H7 (cell line): ENCODE data around the gene GBX1. TPM values are rescaled to one million over a fixed set of nuclear protein-coding genes. Genes with fewer than 3 reads are reported as not detected.

Experiments
- DNase-seq: peaks from one replicate; pipeline ENCODE4 v3.0.0; 2012
- H3K27me3 ChIP-seq: 2 replicates; pipeline ENCODE4 v1.6.0; 2011; ENCODE audit warnings: mild to moderate bottlenecking, low read length; ENCODE audit not compliant: control insufficient read depth, insufficient read depth
- H3K36me3 ChIP-seq: replicated peaks from 2 replicates; pipeline ENCODE4 v1.5.1; 2011; ENCODE audit warnings: low read length; ENCODE audit not compliant: control insufficient read depth, insufficient read depth
- H3K4me3 ChIP-seq: 2 replicates; pipeline ENCODE4 v1.5.1; 2011; ENCODE audit warnings: low read depth, mild to moderate bottlenecking, control low read depth, low read length, moderate library complexity; ENCODE audit not compliant: insufficient read depth
- total RNA-seq: library from RNA; depleted of rRNA; stranded (reverse); fragments of >200 nt; shearing (Covaris generic); gene quantifications from 2 replicates; pipeline ENCODE4 v1.2.3, GENCODE V29; 2014; rRNA removed

The GBX1 gene
- total RNA-seq, 1 experiment from 2014 or later: 0.62 TPM

DNA sequence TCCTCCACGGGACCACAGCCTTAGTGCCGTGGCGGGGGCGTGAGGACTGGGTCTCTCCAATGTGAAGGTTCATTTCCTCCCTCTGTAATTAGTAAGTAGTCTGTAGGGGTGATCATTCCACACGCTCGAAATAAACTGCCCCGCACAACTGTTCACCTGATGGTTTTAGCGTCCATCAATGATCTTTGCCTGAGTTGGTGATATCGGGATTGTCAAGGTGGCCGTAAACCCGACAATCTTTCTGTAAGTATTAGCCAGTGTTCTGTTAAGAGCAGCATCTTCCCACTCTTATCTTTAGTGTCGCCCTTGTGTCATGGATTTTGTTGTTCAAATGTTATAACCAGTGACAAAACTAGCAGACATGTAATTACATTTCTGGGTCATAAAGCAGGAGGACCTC, 63.5 kb downstream of the GBX1 start:
- DNase-seq: peak; percentile 55
- no peaks in the 10 kb centered on the region for H3K27me3 ChIP-seq
- no peak overlapping the region for H3K4me3 ChIP-seq
- H3K36me3 ChIP-seq: no peaks in the 10 kb centered on the region

DNA sequence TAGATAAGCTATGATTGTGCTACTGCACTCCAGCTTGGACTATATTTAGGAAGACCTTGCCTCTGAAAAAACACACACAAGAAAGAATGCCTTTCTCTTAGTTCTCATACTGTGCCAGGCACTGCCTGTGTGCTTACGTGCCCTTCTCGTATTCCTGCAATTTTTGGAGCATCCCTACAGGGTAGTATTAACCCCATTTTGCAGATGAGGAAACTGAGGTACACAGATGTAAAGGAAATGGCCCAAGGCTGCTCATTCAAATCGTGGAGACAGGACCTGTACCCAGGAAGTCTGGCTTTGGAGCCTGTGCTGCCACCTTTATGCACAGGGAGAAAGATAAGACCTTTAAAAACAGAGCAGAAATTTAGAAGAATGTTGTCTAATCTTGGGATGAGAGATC, 64.5 kb downstream of the GBX1 start:
- Histone ChIP-seq H3K4me3 (no peak overlapping the region), H3K36me3 (no peaks in the 10 kb centered on the region), H3K27me3 (no peaks in the 10 kb centered on the region)
- DNase-seq: no peak

DNA sequence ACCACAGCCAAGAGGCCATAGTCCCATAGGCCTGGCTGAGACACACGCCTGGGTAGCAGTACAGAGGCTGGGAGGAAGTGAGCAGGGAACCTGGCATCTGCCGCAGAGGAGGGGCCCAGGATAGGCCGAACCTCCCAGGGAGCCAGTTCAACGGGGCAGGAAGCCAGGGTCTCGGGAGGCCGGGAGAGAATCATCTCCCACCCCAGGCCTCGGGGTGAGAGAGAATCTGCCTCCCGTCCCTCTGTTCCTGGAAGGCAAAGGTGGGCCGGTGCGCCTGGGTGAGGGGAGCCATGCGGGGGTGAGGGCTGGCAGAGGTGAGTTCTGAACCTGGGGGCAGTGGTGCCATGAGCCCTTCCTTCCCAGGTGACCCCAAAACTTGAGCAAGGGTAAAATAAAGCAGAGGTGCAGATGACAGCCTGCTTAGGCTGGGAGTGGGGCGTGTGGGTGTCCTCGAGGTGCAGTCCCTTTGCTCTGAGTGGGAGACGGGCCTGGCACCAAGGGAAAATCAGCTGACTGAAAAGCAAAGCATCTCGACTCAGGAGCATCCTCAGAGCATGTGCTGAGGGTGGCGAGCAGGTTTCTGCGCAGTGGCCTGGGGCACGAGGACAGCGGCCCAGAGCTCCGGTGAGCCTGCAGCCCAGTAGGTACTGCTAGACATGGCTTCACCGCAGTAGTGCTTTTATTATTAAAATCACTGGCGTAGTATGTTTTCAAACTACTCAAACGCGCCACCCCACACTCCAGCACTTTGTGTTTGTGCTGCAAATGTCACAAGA, 65.7 kb downstream of the GBX1 start:
- H3K36me3 ChIP-seq: no peaks in the 10 kb centered on the region
- no peak overlapping the region for H3K4me3 ChIP-seq
- DNase-seq: peak; percentile 62
- no peaks in the 10 kb centered on the region for H3K27me3 ChIP-seq

DNA sequence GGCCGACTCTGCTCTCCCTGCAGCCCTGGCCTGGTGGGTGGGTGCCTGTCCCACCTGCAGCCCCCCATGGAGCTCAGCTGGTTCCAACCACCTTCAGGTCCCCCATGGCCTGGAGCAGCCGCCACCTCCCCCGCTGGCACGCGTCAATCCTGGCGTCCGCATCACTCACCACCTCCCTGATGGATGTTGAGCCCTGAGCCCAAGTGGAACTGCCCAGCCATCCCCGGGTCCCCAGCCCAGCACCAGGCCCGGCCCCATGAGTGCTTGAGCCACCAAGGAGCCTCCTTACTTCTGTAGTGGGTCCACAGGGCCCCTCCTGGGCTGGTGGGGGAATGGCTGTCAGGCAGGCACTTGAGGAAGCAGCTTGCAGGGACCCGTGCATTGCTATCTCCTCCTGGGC, 66.6 kb downstream of the GBX1 start:
- H3K27me3 ChIP-seq: no peaks in the 10 kb centered on the region
- H3K4me3 ChIP-seq: no peak overlapping the region
- no peaks in the 10 kb centered on the region for H3K36me3 ChIP-seq
- peak; percentile 51 for DNase-seq

DNA sequence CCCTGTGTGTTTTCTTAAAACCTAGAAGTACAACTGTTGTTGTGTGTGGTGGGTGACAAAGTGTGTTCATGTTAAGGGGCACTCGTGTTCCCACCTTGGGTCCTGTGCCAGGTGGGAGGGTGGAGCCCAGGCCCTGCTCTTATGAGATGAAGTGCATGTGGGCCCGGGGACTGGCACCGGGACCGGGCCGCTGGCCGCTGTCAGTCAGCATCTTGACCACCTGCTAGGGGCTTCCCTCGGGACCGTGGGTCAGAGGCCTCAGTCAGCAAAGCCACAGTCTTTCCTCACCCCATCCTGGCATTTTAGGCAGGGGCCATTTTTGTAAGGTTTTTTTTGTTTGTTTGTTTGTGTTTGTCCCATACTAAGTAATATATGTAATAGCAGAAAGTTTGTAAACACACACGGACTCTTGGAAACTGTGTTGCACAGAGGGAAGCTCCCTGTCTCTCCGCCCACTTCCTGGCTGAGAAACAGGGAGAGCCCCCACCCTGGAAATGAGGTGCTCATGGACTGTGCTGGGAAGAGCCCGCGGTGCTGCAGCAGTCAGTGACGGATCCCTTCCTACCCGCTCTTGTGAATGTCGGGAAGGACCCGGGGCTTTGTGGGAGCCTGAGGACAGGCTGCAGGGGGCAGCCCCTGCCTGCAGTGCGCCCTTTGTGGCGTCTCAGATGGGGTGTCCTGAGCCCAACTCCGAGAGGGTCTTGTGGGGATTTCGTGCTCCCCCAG, 67.8 kb downstream of the GBX1 start:
- Histone ChIP-seq H3K4me3 (no peak overlapping the region), H3K27me3 (no peaks in the 10 kb centered on the region), H3K36me3 (no peaks in the 10 kb centered on the region)
- peak; percentile 69 for DNase-seq

Other genes starting within 250 kb of the GBX1 start
- 9.3 and 9.5 TPM in 2 replicates for gene KCNH2, start 189.4 kb downstream of the GBX1 start, total RNA-seq
- 15.5 and 16.5 TPM in 2 replicates for gene NOS3, start 176.7 kb downstream of the GBX1 start, total RNA-seq
- 1.7 TPM in 2 replicates for gene ATG9B, start 143.2 kb downstream of the GBX1 start, total RNA-seq
- 26.7 and 29.7 TPM in 2 replicates for gene ABCB8, start 139.2 kb downstream of the GBX1 start, total RNA-seq
- gene ASIC3, start 119.2 kb downstream of the GBX1 start, total RNA-seq: 1.4 and 1.6 TPM in 2 replicates
- gene CDK5, start 109.8 kb downstream of the GBX1 start, total RNA-seq: 24.3 and 36.9 TPM in 2 replicates
- gene SLC4A2, start 108.1 kb downstream of the GBX1 start, total RNA-seq: 85.7 and 105 TPM in 2 replicates
- gene FASTK, start 86.9 kb downstream of the GBX1 start, total RNA-seq: 58.4 and 86.3 TPM in 2 replicates
- gene TMUB1, start 84.2 kb downstream of the GBX1 start, total RNA-seq: 67.4 and 73.4 TPM in 2 replicates
- gene AGAP3, start 81.2 kb downstream of the GBX1 start, total RNA-seq: 63.3 and 76.0 TPM in 2 replicates
- not detected in 2 replicates for gene ASB10, start 19.6 kb upstream of the GBX1 start, total RNA-seq
- gene H2BK1, start 42.8 kb upstream of the GBX1 start, total RNA-seq: 0.74 TPM in 1 of 2 replicates, not detected in the other
- 47.3 and 48.5 TPM in 2 replicates for gene ABCF2, start 59.5 kb upstream of the GBX1 start, total RNA-seq
- gene CHPF2, start 64.8 kb upstream of the GBX1 start, total RNA-seq: 24.7 and 25.0 TPM in 2 replicates
- gene SMARCD3, start 81.0 kb upstream of the GBX1 start, total RNA-seq: 7.2 and 23.6 TPM in 2 replicates
- gene NUB1, start 174.1 kb upstream of the GBX1 start, total RNA-seq: 22.7 and 35.3 TPM in 2 replicates
- gene WDR86, start 242.3 kb upstream of the GBX1 start, total RNA-seq: 40.6 and 40.8 TPM in 2 replicates